HG03558 (cell line): Measurements from ENCODE around the gene ZNF106.

Experiments
- ATAC-seq: cut with Tn5 transposase; IDR thresholded peaks from one replicate; pipeline ENCODE4 v1.9.1; 2021; ENCODE audit warnings: moderate number of reproducible peaks; ENCODE audit not compliant: unreplicated experiment; ENCODE audit errors: extremely low read depth

The ZNF106 gene

DNA sequence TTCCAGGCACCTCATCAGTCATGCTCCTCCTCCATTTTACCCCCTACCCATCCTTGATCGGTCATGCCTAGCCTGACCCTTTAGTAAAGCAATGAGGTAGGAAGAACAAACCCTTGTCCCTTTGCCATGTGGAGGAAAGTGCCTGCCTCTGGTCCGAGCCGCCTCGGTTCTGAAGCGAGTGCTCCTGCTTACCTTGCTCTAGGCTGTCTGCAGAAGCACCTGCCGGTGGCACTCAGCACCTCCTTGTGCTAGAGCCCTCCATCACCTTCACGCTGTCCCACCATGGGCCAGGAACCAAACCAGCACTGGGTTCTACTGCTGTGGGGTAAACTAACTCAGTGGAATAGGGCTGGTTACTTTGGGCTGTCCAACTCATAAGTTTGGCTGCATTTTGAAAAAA, 79.1 kb downstream of the ZNF106 start:
- ATAC-seq: no peak

DNA sequence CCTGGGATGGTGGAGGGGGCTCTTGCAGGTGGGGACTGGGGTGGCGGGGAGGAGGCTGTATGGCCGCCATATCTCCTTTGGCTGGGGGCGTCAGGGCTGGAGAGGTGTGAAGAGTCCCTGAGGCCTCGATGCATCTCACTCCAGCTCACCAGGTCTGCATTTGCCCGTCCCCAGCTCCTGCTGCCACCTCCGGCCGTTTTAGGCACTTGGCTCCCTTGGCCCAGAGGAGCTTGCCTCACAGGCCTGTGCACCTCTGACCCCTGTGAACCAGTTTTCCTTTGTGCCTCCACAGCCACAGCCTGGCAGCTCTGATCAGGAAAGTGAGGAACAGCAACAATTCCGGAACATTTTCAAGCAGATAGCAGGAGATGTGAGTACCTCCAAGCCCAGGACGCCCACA, 81.9 kb downstream of the ZNF106 start:
- no peak for ATAC-seq

DNA sequence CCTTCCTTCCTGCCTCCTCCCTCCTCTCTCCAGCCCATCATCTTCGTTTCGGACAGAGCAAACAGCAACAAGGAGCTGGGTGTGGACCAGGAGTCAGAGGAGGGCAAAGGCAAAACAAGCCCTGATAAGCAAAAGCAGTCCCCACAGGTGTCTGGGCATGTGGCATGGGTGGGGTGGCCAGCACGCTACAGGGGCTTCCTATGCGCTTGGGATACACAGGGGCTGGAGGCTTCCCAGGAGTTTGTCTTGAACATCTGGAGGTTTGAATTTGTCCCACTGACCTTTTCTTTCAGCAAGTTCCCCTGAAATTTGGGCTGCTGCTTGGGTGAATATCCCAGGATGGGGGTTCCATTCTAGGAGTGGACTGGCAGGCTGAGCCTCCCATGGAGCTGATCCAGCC, 82.8 kb downstream of the ZNF106 start:
- no peak for ATAC-seq

DNA sequence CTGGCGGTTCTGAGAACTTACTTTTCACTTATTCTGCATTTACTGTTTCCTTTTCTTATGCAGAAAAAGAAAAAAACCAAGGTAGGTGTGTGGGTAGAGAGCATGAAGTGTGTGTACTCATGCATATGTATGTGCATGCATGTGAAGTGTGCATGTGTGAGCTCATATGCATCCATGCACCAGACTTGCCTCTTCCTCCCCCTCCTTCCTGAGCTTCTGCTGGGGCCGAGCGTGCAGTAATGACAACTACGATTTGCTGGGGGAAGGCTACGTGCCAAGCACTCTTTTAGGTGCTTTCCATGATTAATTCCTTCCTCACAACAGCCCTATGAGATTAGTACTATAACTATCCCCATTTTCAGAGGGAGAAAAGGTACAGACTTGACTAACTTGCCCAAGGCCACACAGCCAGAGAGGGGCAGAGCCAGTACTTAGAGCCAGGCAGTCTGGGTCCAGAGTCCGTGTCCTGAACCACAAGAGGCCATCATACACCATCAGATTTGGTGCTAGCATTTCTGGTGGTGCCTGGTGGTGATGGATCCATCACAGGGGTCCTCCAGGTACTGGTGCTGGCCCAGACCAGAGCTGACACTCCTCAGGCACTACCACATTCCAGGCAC, 85.0 kb downstream of the ZNF106 start:
- no peak for ATAC-seq

DNA sequence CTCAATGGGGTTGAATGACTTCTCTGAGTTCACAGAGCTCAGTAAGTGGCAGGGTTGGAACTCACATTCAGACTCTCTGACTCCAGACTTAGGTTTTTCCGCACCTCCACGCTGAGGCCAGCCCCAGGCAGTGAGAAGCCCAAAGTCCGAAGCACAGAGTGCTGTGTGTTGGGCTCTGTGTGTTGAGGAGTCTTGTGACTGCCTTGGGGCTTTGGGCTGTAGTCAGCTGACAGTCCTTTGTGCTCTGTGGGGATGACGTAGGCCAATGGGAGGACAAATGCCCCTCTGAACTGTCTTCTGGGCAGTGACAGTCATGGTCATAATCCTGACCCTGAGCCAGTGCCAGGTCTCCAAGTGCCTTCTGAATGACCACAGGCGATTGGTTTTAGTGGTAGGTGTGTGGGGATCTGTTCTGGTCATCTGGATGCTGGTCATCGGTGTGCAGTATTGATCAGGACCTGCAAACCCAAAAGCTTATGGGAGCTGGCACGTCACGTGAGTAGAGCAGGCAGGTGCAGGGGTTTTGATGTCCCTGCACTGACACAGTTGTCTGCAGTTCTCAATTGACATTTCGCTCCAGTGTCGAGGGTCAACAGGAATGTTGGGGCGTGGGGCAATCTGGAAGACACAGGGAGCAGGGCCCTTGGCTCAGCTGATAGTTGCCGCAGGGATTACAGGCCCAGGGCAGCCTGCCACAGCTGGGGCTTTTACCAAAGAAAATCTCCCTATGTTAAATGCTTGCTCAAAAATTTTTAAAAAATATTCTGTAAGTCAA, 86.3 kb downstream of the ZNF106 start:
- no peak for ATAC-seq

DNA sequence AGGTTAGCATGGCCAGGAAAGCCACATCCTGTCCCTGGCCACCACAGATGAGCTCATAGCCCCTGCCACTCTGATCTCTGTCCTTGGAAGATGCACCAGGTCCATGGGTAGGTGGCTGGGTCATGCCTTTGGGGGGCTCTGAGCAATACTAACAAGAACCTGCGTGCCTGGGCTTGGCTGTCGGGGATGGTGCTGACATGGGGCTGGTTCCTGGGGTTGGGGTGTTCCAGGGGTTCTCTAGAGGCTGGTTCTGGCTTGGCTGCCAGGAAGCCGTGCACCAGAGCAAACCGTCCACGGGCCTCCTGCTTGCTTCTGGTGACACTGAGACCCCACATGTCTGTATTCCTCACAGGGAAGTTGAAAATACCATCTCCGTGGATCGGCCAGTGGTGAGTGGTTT, 87.6 kb downstream of the ZNF106 start:
- no peak for ATAC-seq

DNA sequence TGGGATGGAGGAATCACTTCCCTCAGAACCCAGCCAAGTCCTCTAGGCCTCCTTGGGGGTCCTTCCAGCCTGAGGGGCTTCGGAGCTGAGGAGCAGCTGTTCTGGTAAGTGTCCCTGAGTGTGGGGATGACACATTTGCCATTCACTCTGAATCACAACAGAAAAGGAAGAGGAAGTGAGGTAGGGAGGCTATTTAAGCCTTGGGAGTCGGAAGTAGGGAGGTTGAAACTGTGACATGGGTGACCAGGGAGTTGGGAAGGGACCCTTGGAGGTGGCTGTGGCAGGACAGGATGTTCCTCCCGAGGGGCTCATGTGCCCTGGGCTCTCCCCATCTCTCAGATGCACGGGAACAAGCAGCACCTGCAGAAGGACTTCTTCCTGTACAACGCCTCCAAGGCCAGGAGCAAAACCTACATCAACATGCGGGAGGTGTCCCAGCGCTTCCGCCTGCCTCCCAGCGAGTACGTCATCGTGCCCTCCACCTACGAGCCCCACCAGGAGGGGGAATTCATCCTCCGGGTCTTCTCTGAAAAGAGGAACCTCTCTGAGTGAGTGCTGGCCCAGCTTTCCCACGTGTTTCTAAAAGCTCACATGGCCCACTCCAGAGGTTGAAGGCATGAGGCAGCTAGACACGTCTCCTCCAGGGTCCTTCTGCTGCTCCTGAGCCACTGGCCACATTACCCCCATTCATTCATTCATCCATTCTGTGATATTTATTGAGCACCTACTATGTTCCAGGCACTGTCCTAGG, 88.3 kb downstream of the ZNF106 start:
- ATAC-seq: no peak

DNA sequence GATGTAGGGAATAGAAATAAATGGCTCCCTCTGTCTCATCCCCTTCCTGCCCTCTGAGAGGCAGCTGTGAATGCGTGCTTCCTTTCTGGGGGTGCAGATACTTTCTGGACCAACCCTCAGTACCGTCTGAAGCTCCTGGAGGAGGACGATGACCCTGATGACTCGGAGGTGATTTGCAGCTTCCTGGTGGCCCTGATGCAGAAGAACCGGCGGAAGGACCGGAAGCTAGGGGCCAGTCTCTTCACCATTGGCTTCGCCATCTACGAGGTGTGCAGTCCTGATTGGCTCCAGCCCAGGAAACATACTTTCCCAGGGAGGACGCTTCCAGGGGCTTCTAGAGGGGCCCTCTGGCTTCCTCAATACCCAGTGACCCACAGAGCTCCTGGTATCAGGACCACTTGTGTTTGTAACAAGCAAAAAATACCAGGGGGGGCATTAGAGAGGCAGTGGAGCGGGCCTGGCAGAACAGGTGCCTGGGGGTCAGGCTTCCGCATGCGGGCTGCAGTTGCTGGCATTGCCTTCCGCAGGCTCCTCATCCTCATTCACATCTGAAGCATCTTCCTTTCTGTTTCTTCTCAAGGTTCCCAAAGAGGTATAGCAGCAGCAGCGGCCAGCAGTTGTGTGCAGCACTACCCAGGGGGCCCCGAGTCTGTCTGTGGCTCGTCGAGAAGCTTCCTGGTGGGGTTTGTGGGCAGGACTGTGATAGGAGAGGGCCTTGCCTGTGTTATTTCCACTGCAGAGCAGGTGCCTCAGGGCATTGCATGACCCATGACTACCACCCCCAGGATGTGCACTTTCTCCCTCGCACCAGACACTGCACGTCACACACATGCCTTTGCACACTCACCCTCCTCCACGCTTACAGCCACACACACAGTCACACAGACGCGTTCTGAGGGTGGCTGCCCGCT, 89.1 kb downstream of the ZNF106 start:
- no peak for ATAC-seq

DNA sequence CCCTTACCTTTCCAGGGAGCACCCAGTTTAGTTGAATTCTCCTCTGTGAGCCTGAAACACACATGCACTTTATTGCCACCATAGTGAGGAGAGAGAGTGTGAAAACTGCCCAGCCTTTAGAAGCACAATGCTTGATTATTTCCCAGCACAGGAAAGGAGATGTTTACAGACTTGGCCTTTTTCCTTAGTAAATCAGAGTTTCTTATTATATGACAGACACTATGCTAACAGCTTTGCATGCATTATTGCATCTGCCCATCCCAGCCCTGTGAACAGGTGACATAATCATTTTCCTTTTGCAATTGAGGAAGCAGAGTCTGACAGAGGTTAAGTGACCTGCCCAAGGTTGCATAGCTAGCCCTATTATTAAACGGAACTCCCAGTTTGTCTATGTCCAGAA, 95.1 kb downstream of the ZNF106 start:
- no peak for ATAC-seq

DNA sequence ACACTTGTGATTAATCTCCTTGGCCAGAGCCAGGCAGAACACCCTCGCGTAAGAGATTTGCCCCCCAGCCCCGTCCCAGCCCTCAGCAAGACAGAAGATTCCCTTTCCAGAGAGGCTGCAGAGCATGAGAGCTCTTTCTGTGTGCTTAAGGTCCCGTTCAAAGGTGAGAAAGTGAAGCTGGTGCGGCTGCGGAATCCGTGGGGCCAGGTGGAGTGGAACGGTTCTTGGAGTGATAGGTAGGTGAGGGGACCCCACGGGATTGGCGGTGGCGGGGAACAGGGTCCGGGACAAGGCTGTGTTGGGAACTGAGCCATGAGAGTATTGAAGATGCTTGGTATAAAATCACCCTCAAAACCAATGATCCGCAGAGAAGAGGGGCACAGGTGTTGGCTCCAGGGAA, 96.8 kb downstream of the ZNF106 start:
- ATAC-seq: no peak

DNA sequence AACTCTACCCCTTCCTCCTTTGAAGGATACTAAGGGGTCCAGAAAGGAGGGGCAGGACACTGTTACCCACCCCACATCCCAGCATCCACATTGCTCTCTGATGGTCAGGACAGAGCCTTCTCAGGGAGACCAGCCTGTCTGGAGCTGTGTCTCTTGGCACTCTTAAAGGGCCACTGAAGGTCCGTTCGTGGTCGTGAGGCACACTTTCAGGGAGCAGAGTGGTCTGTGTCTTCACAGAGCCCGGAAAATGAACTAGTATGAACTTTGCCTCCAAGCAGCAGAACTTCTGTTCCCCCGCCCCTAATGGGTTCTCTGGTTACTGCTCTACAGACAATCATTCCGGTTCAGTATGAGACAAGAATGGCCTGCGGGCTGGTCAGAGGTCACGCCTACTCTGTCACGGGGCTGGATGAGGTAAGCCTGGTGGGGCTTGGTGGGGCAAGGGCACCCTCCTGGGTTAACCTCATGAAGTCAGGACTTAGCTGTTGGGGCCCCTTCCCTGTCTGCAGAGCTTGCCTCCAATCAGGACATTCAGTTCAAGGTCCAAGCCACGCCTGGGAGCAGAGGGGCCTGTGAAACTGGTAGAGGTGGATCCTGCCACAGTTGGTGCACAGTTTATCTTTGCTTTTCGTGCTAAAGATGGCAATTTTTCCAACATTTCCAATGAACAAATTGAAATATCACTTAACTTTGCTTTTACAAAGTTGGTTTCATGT, 98.5 kb downstream of the ZNF106 start:
- no peak for ATAC-seq

DNA sequence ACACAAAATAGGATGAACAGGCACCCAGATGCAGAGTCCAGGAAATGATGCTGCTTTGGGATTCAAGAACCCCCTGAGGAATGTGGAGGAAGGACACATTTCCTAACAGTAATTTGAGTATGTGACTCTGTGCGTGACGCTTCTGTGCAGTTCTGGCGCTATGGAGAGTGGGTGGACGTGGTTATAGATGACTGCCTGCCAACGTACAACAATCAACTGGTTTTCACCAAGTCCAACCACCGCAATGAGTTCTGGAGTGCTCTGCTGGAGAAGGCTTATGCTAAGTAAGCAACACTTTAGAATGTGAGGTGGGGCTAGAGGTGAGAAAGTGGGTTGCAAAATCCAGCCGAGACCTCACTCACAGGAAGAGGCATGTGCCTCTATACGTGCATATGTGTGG, 103.3 kb downstream of the ZNF106 start:
- ATAC-seq: no peak

DNA sequence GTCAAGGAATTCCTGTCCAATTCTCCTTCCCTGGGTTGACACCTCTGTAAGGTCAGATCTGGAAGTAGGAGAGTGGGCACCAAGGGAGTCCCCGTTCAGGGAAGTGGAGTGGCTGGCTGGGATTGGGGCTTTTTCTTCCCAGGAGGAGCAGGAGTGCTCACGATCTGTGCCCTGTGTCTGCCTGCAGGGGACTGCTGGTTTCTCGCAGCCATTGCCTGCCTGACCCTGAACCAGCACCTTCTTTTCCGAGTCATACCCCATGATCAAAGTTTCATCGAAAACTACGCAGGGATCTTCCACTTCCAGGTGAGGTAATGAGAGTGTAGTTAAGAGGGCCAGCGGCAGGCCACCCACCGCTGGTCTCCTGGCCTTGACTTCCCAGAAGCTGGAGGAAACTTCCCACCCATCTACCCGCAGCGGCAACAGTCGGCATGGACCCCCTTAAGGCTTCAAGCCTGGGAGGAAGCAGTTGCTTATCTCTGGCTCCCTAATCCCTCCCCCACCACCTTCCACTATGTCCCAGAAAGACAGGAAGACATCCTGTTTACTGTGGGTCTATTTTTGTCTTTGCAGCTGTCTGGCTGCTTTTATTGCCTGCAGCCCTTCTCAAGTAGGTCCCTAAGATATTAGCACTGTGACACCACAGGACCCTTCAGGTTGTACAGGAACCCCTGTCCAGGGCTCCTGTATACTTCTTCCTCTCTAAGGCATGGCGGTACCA, 104.8 kb downstream of the ZNF106 start:
- no peak for ATAC-seq

DNA sequence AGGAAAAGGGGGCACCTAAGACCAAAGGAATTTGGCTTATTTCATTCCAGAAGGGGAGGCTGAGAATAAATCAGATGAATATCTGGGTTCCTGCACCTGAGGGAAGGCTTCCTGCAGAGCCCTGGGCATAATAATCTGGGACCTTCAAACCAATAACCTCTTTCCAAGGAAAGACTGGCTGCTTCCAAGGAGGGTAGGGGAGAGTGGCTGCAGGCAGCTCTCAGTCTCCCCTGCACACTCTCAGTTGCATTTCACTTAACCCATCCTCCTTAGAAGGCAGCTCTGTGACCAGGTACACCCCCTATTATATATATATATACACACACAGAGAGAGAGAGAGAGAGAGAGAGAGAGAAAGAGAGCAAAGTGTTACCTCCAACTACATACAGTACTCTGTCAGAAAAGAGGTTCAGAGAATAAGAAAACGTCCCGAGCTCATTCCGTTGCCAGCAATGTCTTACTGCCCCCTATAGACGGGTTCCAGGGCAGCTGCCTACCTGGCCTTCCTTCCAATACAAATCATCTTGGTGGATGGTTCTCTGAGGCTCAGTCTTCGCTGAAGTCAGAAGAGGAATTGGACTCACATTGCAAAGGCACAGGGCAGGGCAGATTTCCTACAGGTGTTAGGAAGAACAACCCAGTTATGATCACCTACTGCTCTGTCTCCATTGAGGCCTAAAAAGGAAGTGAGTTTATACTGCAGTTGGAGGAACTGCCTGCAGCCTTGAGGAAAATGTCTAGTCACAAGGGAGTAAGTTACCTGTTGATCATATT, 105.5 kb downstream of the ZNF106 start:
- ATAC-seq: no peak

DNA sequence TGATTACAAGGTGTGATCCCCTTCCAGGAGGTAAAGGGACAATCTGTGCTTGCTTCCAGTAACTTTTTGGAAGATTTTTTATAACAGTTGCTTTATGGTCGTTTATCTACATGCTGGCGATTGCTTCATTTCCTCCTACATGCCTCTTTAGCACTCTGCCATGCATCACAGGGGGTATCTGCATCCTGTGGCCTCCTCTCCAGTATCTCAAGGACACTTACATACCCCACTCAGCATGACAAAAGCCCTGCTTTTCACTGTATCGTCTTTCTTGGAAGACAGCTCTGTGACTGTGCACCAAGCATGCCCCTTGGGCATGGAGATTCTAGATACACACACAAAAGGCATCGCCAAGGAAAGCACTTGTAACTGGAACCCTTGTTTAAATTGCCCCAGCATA, 106.3 kb downstream of the ZNF106 start:
- ATAC-seq: no peak

DNA sequence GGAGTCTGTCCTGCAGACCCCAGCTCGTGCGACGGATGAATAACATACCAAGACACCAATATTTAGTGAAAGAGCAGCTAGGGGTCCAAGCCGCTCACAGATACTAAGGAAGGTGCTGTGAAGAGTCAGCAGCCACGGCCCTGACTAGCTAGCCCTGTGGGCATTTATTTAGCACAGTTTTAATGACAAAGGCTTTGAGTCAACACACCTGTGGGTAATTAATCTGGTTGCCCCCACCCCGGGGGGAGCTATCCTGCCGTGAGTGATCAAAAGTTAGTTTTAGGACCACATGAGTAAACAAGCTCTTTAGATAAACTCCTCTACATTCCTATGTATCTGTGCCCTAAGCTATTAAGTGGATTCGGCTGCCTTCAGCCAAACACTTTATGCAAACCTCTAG, 112.9 kb downstream of the ZNF106 start:
- ATAC-seq: no peak

DNA sequence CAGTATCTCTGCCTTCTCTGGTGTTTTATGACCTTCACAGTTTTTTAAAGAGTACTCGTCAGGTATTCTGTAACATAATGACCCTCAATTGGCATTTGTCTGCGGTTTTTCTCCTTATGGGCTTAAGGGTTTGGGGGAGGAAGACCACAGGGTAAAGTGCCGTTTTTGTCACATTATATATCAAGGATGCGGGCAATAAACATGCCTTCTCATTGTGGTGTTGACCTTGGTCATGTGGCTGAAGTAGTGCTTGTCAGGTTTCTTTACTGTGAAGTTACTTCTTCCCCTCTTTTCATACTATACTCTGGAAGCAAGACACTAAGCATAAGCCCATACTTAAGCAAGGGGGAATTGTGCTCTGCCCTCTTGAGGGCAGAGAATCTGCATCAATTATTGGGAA, 115.0 kb downstream of the ZNF106 start:
- ATAC-seq: no peak

DNA sequence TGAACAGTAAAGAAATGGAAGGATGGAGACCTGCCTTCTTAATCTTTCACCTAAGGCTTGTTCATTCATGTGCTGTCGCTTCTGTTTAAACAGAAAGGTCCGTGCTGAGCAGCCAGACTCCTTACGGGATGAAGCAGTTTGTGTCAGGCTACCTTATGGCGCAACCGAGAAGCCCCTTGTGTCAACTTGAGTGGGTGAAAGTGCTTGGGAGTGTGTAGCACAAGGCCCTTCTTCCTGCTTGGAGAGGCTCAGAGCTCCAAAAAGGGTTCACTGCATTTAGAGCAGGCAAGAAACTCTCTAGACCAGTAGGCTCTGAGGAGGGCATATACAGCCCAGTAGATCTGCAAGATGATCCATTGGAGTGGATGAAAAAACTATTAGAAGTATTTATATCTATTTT, 115.7 kb downstream of the ZNF106 start:
- no peak for ATAC-seq
